Activated CD4-positive, alpha-beta T cell treated with anti-CD3 and anti-CD28 coated beads, Interleukin-2, Interleukin-4, amounts not matched to agents 100 ng/mL and 50 ng/mL, durations not matched to agents 16 hours and 8 hours (primary cell): ENCODE data around the gene VN1R5.
"Not testable (repeated sequence)": the region's sequence is repeated elsewhere in the genome, so short reads cannot be mapped to it uniquely, and the experiment has no call there.

ENCODE experiments used
- DNase-seq: peaks from one replicate; pipeline ENCODE4 v3.0.0-alpha.2; 2020; ENCODE audit warnings: low spot score

VN1R5 gene

DNA sequence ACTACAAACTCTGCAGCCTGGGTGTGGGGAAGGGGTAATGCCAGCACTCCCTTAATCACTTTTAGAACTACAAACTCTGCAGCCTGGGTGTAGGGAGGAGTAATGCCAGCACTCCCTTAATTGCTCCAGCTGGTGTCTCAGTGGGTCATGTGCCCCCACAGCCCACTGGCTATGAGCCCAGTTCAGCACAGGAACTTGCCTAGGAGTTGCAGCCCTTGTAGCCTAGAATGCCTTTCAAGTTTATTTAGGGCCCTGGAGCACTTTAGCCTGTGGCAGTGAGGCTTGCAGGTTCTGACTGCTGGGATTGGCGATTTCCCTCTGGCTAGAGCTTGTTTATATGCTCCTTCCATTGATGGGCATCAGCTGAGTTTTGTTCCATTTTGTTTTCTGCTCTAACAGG lies 17.1 kb downstream of the VN1R5 start:
- DNase-seq: no peak

DNA sequence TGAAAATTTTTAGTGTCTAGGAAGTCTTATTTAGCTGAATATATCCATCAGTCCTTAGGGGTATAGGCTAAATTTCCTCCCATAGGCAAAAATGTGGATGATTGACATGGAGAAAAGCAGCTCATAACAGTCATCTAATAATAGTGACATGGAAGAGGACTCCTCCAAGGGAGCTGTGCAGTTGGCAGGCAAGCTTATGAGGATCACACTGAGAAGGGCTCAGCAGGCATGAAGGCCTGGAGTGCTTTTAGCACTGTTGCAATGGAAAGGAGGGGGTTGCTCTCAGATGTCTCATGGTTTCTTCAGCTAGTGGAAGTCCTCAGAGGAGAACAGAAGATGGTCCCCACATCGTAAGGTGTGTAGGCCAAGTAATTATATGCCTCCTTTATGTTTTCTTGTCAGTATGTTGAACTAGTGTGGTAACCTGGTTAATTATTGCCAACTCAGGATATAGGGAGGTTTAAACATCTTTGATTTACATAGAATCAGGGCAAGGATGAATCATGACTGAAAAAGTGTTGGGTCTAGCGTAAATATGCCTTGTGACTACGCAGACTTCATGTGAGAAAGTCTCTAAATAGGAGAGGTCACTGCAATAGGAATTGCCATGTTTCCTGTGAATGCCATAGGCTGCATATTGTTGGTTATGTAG lies 18.9 kb downstream of the VN1R5 start:
- no peak for DNase-seq

DNA sequence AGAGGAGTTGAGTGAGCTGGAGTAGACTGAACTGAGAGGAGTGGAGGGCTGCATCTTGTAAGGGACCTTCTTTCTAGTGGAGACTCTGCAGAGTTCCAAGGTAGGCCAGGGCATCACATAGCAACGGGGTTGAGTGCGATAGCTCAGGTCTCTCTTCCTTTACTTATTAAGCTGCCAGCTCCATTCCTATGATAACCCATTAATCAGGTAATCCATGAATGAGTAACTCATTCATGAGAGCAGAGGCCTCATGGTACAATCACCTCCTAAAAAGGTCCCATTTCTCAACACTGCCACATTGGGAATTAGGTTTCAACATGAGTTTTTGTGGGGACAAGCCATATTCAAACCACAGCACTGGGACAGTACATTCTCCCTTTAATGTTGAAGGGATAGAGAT lies 21.3 kb downstream of the VN1R5 start:
- DNase-seq: no peak

DNA sequence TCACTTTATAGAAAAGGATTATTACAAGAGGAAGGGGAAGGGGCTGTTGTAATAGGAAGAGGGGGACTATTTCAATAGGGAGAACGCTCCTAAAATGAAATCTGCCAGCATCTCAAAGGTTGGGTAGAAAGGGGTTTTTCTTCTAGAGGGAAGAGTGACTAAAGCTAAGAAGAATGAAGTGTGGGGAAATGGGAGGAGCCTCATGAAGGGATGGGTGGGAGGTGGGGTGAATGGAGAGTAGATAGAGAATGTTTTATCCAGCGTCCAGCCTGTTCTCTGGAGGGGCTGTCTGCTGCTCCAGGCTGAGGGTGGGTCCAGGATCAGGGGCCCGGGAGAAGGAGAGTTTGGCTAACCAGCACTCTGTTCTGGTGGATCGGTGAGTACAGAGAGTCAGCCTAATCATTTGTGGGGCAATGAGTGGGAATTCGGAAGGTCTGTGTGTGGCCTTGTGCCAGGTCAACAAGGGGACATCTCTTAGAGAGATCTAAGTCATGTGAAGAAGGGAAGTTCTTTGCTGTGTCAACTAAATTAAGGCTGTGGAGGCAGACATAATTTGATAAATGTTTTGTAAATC lies 25.2 kb downstream of the VN1R5 start:
- DNase-seq: no peak

DNA sequence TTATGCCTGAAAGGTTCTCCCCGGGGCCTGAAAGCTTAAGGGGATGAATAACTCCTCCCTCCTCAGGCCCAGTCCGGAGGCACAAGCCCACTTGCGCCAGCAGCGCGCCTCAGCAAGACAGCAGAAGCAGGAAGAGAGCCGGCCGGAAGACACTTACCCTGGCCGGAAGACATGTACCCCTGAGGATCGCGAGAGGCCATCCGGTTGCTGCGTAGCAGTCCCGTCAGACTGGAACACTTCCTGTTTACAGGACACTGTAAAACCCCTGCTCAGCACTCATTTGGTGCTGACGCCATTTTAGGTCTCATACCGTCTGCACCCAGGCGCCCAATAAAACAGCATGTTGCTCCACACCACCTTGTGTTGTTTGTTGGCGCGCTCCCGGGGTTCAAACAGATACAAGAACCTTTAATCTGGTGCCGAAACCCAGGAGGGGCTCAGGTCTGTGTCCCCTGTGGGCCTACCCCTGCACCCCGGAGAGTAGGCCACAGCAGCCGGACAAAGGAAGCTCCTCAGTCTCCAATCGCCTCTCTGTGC lies 30.3 kb downstream of the VN1R5 start:
- no peak for DNase-seq

DNA sequence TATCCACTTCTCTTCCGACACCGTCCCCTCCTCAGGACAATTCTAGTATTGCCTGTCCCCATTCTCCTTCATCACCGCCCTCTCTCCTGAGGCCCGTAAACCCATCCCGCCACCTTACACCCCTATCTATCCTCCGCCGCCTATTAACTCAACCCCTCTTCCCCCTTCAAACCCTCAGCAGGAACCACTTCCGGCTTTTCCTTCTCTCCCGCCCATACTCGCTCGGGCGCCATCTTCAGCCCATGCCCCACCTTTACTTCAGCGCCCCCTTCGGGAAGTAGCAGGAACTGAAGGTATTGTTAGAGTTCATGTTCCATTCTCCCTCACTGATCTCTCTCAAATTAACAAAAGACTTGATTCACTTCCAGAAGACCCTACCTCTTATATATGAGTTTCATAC lies 31.6 kb downstream of the VN1R5 start:
- no peak for DNase-seq

DNA sequence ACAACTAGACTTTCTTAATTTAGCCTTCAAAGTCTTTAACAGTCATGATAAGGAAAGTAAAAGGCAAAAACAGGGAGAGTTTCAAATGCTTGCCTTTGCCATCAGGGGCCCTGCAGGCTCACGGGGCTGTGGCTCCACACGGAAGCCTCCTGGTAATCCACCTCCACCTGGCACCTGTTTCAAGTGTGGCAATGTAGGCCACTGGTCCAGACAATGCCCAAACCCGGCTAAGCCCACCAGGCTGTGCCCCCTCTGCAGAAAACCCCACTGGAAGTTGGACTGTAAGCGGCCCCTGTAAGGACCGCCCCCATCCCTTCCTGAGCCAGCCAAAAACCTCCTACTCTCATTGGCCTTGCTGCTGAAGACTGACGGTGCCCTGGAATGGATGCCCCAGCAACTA lies 32.5 kb downstream of the VN1R5 start:
- no peak for DNase-seq

DNA sequence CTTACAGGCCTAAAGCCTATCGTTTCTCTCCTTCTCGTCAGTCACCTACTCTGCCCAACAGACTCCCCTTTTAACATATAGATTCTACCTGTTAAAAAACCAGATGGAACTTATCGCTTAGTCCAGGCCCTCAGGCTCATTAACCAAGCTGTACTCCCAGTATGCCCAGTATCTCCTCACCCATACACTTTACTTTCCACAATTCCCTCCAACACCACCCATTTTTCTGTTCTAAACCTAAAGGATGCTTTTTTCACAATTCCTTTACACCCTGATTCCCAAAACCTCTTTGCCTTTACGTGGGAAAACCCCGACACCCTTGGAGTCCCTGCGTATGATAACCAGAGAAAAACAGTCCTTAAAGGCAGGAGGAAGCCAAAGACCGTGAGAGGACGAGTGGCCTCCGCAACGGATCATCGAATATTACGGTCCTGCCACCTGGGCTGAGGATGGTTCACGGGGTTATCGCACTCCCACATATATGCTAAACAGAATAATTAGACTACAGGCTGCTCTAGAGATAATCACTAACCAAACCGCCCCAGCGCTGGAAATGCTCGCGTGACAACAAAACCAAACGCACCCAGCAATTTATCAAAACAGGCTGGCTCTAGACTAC lies 33.5 kb downstream of the VN1R5 start:
- DNase-seq: not testable (repeated sequence)

DNA sequence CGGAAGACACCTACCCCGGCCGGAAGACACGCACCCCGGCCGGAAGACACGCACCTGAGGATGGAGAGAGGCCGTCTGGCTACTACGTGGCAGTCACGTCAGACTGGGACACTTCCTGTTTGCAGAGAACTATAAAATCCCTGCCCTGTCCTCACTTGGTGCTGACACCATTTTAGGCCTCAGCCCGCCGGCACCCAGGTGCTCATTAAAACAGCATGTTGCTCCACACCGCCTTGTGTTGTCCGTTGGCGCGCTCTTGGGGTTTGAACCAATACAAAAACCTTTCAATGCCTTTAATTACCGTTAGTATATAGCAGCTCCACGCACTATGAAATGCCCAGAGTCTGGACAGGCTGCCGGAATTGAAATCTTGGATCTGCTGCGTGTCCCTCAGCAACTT lies 34.7 kb downstream of the VN1R5 start:
- no peak for DNase-seq

DNA sequence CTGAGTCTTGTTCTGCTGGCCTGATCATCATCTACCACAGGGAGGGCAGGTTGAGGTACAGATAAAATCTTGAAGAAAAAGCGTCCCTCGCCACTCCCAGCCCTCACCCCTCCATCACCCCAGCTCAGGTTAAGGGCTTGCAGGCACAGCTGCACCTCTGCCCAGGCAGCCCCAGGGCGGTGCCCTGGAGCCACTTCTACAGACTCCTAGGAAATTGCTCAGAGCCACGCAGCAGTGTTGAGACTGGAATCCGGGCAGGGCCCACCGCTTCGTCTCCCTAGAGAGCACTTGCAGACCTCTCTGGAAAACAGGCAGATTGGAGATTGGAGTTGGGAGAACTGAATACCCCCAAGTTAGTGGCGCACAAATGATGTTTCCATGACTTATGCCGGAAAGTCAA lies 35.3 kb downstream of the VN1R5 start:
- no peak for DNase-seq

DNA sequence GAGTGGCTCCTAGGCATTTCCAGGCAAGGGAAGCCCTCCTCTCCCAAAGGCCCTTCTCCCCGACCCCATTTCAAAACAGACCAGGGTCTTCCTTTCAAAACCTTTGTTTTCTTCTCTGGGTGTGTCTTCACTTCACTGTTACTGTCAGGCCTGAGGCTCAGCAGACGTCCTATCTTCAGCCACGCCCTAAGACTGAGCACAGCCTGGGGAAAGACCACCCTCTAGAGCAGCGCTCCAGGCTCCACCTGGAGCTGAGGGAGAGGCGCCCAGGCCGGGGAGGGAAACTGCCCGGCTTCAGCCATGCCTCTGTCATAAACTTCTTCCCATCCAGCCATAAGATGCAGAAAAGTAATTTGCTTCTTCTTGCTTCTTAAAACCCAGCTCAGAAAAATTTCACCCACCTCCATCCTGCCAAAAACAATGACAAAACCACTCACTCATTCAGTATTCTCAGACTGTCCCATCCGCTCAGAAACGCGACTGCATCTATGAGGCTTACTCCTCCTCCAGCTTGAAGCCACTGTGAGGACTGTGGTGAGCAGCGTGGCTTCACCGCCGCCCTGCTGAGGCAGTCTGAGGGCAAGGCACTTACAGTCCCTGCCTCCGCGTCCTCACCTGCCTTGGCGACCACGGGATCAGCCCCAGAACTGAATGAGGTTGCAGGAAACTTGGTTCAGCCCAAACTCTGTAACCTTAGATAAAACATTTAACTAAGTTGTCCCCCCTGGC lies 36.1 kb downstream of the VN1R5 start:
- no peak for DNase-seq

DNA sequence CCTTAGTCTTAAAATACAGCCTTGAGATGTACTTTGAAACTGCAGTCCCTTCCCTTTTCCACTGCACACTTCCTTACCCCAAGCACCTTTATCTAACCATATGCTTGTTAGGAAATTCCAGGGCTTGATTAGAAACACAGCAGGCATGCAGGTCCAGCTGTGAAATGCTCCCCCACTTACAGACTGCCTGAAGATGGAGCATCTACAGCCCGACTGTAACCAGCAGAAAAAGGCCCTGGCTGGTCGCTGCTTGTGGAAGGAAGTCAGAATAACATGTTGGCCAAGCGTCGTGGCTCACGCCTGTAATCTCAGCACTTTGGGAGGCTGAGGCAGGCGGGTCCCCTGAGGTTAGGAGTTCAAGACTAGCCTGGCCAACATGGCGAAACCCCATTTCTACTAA lies 37.2 kb downstream of the VN1R5 start:
- DNase-seq: no peak

DNA sequence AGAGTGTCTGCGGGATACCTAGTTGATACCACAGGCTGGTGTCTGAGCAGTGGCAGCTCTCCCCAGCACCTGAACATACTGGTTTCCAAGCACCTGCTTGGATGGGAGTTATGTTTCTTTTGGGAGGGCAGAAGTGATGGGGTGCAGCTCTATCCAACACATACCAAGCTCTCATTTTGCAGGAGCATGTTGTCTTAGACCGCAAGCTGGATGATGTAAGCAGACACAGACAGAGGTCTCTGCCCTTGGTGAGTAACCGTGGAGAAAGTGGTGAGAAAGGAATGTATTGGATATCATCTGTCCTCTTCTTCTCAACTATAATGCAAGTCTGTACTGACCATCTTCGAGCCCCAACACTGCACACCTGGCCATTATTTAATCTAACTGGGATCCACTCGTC lies 38.4 kb downstream of the VN1R5 start:
- no peak for DNase-seq

DNA sequence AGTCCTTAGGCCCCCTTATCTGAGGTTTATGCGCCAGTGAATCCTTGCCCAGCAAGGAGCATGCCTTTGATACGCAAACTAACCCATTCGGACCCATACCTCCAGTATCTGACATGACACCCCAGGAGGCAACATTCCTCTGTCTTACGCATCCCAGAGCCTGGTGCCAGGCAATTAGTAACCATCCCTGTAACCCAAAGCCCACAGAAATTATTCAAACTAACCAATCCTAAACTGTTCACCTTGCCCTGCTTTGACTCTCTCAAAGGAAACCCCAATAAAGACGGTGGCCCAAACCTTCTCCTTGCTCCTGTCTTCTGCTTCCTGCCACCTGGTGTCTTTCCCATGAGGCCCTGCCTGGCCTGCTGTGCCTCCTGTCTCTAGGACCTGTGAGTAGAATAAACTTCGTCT lies 39.4 kb downstream of the VN1R5 start:
- no peak for DNase-seq

DNA sequence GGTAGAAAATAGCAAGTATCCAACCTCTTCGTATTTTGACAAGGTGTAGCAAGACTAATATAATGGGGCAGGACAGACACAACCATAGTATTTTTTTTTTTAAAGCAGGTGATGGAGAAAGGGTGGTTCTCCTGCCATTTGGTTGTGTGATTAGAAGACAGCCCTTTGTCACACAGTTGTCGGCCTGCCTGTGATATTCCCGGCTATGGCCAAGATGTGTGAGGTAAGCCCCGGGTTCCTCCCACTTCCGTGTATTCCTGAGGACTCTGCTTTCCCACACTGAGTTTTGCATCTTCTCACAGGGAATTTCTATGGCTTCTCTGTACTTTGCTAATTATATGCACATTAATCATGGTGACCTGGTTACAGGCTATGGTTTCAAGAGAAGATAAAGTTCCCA lies 39.9 kb downstream of the VN1R5 start:
- no peak for DNase-seq

DNA sequence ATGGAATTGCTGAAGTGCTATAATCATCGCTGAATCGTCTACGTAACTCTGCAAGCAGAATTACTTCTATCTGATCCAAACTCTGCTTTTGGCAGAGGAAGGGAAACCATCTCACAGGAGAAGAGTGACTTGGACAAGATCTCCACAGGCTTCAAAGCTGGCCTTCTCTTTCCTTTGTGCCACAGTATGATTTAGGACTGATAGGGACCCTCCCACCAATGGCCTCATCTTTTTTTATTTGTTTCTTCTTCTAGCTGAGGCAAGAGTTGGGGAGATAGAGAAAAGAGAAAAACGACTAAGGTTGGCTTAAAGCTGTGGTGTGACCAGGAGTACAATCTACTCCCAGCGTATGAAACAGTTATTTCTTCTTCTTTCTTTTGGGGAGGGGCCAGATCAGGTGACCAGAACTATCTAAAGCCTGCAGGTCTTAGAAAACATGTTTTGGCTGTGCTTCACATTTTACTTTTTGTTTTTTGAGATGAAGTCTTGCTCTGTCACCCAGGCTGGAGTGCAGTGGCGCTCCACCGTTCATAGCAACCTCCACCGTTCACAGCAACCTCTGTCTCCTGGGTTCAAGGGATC lies 40.8 kb downstream of the VN1R5 start:
- DNase-seq: no peak

DNA sequence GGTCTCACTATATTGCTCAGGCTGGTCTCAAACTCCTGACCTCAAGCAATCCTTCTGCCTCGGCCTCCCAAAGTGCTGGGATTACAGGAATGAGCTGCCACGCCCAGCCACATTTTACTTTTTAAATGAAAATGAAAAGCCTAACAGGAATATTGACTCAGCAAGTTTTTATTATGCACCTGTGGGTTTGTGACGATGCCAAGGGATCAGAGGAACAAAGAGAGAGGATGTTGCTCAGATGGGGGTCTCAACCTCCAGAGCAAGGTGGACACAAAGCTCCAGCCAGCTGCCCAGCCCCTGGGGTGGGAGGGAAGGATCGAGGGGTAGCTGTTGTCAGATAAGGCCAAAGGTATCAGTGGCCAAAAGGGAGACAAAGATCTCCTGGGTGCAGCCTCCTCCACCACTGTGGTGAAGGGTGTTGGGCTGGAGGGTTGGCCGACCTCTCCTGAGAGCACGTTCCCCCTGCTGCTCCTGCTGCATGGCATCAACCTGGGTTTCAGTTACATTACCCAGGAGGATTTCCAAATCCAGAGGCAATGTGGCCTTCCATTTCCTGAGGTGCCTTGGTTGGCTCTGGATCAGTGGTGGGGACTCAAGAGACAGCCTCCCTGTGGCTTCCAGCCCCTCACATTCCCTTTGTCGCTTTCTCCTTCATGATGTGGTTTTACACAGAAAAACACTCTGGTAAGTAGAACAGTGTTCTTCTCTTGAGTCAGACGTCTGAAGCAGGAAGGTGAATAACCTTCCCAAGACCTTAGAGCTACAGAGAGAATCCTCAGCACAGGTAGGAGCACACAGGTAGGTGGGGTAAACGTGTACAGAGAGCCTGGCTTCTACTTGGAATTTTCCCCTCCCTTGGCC lies 41.6 kb downstream of the VN1R5 start:
- DNase-seq: no peak

DNA sequence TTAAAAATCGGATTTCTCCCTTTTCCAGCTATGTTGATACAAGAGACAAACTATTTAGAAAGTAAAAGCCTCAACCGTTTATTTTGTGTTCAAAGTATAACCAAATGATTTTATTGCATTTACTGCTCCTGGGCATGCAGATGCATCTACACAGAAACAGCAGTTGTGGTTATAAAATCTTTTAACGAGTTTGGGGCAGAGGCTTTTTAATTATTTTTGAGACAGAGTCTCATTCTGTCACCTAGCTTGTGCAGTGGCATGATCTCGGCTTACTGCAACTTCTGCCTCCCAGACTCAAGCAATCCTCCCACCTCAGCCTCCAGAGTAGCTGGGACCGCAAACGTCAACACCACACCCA lies 42.2 kb downstream of the VN1R5 start:
- no peak for DNase-seq

DNA sequence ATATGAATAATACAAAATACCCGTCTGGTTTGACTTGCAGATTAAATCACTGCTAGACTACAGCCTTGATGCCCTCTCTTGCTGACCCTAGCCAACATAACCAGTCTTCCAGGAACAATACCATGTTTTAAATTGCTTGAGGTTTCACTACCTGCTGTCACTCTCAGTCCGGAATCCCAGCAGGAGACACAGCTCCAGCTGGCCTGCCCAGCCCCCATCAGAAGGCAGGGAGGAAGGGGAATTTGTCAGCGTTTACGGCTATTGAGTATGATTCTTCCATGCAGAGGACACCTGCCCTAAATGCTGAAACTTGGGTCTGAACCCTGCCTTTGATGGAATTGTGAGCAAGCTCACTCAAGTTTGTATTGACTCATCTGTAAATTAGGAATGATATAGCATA lies 42.8 kb downstream of the VN1R5 start:
- DNase-seq: no peak

DNA sequence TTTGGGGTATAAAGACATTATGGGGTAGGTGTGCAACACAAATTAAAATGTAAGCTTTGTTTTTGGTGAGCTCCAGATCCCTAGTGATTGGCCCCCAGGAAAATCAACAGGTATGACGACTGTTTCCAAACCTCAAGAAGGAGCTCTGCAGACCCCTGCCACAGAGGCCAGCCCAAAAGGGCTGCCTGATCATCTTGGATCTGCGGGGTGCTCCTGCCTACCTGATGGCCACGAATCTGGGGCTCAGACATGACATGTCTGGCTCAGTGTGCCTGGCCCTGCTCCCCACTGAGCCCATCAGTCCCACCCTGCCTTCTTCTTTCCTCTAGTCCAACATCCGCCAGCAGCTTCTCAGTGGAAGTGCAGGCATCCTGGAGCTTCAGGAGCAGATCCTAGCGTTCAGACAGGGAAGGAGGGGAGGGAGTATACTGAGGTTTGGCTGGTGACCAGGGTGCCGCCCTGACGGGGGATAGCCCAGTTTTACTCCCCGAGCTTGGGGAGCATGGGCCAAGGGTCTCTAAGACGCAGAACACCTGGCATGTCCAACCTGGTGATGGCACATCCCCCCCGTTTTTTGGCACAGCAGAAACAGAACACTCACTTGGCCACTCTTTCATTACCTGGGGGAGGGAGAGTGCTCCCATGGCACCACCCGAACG lies 44.0 kb downstream of the VN1R5 start:
- no peak for DNase-seq

DNA sequence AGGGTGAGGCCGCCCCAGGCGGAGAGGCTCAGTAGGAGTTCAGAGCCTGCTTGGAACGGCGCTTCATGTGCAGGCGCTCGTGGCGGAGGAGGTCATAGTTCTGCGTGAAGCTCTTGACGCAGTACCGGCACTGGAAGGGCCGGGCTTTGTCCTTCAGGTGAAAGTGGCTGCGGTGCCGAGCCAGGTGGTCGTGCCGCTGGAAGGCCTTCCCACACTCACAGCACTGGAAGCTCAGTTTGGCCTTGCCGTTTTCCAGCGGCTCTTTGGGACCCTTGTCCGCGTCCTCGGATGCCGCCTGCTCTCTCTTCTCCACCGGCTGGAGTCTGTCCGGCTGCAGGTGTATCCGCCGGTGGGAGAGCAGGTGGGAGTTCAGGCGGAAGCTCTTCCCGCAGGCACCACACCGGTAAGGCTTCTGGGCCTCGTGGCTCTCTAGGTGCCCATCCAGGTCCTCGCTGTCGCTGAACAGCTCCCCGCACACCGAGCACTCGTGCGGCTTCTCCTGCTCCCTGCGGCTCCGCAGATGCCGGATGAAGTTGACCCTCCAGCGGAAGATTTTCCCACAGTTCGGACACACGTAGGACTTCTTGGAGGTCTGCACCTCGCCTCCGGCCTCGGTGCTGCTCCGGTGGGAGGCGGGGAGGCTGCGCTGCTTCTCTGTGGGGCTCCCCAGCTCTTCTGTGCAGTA lies 44.8 kb downstream of the VN1R5 start:
- DNase-seq: no peak
